ENCODE results near the gene CPNE8.

The CPNE8 gene

DNA sequence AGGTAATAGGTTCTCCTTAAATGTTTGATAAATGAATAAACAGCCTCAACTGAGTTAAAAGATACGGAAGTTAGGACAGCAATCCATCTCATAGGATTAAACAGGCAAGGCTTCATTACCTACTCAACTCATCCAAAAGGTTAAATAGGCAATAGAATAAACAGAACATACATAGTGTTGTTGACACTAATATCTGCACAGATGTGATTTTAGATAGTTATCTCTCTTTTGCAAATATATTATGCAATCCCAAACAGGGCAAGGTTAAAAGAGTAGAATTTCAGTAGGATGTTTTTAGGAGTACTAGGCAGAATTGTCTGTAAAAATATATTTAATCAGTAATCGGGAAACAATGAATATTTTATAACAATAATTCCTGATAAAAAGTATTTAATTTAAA, 276.3 kb downstream of the CPNE8 start:
- Histone ChIP-seq H3K27me3 (replicated peaks; ENCODE audit: control insufficient read depth, insufficient read depth, low read length) (no peaks in the 10 kb centered on the region), H3K4me3 (replicated peaks; ENCODE audit: low read depth, low read length) (no peak overlapping the region), H3K36me3 (ENCODE audit: control insufficient read depth, insufficient read depth, low read length) (no peaks in the 10 kb centered on the region)
- no peak for DNase-seq (ENCODE audit: extremely low read depth, insufficient read length)
- TF ChIP-seq, protein P1, sequence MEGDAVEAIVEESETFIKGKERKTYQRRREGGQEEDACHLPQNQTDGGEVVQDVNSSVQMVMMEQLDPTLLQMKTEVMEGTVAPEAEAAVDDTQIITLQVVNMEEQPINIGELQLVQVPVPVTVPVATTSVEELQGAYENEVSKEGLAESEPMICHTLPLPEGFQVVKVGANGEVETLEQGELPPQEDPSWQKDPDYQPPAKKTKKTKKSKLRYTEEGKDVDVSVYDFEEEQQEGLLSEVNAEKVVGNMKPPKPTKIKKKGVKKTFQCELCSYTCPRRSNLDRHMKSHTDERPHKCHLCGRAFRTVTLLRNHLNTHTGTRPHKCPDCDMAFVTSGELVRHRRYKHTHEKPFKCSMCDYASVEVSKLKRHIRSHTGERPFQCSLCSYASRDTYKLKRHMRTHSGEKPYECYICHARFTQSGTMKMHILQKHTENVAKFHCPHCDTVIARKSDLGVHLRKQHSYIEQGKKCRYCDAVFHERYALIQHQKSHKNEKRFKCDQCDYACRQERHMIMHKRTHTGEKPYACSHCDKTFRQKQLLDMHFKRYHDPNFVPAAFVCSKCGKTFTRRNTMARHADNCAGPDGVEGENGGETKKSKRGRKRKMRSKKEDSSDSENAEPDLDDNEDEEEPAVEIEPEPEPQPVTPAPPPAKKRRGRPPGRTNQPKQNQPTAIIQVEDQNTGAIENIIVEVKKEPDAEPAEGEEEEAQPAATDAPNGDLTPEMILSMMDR (IDR thresholded peaks at IDR 0.05; ENCODE audit: insufficient read depth, low read length, poor library complexity, severe bottlenecking): no peak

DNA sequence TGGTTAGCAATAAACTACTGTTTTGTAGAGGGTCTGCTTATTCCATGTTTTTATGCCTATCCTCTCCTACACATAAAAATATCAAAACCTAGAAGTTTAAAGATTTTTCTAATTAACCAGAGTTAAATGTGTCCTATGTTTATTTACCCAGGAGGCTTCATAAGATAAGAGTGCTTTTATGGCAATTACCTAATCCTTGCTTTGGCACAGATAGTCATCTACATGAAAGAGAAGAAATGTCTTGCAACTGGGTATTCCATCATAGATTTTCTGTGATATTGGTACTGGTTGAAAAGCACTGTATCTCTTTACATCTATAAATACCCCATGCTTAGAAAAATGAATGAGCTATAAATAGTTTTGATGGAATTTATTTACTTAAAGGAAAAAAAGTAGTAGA, 277.1 kb downstream of the CPNE8 start:
- no peak overlapping the region for H3K4me3 ChIP-seq (replicated peaks; ENCODE audit: low read depth, low read length)
- DNase-seq (ENCODE audit: extremely low read depth, insufficient read length): no peak
- no peaks in the 10 kb centered on the region for H3K27me3 ChIP-seq (replicated peaks; ENCODE audit: control insufficient read depth, insufficient read depth, low read length)
- H3K36me3 ChIP-seq (ENCODE audit: control insufficient read depth, insufficient read depth, low read length): no peaks in the 10 kb centered on the region
- TF ChIP-seq, protein P1 (IDR thresholded peaks at IDR 0.05; ENCODE audit: insufficient read depth, low read length, poor library complexity, severe bottlenecking): no peak

DNA sequence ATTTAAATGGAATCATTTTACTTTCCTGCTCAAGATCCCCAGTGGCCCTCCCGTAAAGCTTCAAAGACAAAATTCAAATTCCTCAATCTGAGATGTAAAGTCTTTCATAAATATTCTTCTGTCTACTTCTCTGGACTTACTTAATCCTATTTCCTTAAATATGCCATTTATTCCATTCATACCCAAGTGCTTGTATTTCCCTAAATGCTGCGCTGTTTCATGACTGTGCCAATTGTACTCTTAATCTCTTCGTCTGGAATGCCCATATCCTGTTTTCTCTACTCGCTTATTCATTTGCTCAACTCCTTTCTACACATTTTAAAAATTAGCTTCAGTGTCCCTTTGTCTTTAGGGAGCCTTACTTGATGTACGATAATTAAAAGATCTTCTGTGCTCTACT, 280.1 kb downstream of the CPNE8 start:
- TF ChIP-seq, protein P1 (IDR thresholded peaks at IDR 0.05; ENCODE audit: insufficient read depth, low read length, poor library complexity, severe bottlenecking): no peak
- Histone ChIP-seq H3K36me3 (ENCODE audit: control insufficient read depth, insufficient read depth, low read length) (no peaks in the 10 kb centered on the region), H3K4me3 (replicated peaks; ENCODE audit: low read depth, low read length) (no peak overlapping the region), H3K27me3 (replicated peaks; ENCODE audit: control insufficient read depth, insufficient read depth, low read length) (no peaks in the 10 kb centered on the region)
- no peak for DNase-seq (ENCODE audit: extremely low read depth, insufficient read length)

DNA sequence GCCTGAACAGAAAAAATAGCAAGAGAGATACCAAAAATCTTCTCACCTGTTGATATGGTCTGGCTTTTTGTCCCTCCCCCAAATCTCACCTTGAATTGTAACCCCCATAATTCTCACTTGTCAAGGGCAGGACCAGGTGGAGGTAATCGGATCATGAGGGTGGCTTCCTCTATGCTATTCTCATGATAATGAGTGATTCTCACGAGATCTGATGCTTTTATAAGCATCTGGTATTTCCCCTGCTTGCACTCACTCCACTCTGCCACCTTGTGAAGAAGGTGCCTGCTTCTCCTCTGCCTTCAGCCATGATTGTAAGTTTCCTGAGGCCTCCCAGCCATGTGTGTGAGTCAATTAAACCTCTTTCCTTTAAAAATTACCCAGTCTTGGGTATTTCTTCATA, 291.2 kb downstream of the CPNE8 start:
- H3K27me3 ChIP-seq (replicated peaks; ENCODE audit: control insufficient read depth, insufficient read depth, low read length): no peaks in the 10 kb centered on the region
- DNase-seq (ENCODE audit: extremely low read depth, insufficient read length): no peak
- TF ChIP-seq, protein P1 (IDR thresholded peaks at IDR 0.05; ENCODE audit: insufficient read depth, low read length, poor library complexity, severe bottlenecking): no peak
- no peak overlapping the region for H3K4me3 ChIP-seq (replicated peaks; ENCODE audit: low read depth, low read length)
- H3K36me3 ChIP-seq (ENCODE audit: control insufficient read depth, insufficient read depth, low read length): no peaks in the 10 kb centered on the region

DNA sequence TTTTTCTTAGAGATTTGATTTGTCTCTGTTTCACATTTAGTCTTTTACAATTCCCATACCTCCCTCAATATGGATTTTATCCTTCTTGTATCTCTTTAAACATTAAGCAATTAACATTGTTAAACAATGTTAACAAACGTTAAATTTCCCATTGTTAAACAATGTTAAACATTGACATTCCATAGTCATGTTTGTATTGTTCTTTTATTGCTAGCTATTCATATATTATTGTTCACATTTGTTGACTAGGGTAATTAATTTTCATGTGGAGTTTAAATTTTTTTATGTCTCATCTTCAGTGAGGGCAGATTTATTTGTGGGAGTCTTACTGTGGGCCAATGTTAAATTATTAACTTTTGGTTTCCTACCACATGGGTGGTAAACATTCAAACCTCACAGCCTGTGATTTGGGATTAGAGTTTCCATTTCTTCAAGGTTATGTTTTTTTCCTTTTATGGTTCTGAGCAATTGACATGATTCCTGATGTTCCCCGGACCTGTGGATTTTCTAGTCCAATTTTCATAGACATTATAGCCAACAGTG, 294.5 kb downstream of the CPNE8 start:
- Histone ChIP-seq H3K4me3 (replicated peaks; ENCODE audit: low read depth, low read length) (no peak overlapping the region), H3K36me3 (ENCODE audit: control insufficient read depth, insufficient read depth, low read length) (no peaks in the 10 kb centered on the region), H3K27me3 (replicated peaks; ENCODE audit: control insufficient read depth, insufficient read depth, low read length) (no peaks in the 10 kb centered on the region)
- no peak for DNase-seq (ENCODE audit: extremely low read depth, insufficient read length)
- TF ChIP-seq, protein P1 (IDR thresholded peaks at IDR 0.05; ENCODE audit: insufficient read depth, low read length, poor library complexity, severe bottlenecking): no peak

DNA sequence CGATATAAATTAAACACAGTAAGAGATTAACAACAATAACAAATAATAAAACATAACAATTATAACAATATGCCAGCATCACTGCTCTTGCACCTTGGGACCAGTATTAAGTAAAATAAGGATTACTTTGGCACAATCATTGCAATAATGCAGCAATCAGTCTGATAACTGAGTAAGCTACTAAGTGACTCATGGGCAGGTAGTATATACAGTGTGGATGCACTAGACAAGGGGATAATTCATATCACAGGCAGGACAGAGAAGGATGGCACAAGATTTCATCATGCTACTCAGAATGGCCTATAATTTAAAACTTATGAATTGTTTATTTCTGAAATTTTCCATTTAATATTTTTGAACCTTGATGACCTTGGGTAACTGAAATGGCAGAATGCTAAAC, 298.1 kb downstream of the CPNE8 start:
- Histone ChIP-seq H3K27me3 (replicated peaks; ENCODE audit: control insufficient read depth, insufficient read depth, low read length) (no peaks in the 10 kb centered on the region), H3K36me3 (ENCODE audit: control insufficient read depth, insufficient read depth, low read length) (no peaks in the 10 kb centered on the region), H3K4me3 (replicated peaks; ENCODE audit: low read depth, low read length) (no peak overlapping the region)
- DNase-seq (ENCODE audit: extremely low read depth, insufficient read length): no peak
- TF ChIP-seq, protein P1 (IDR thresholded peaks at IDR 0.05; ENCODE audit: insufficient read depth, low read length, poor library complexity, severe bottlenecking): no peak
